Effector memory CD4-positive, alpha-beta T cell (primary cell): ENCODE data around the gene CEP97.
"Not testable (repeated sequence)": the region's sequence is repeated elsewhere in the genome, so short reads cannot be mapped to it uniquely, and the experiment has no call there.

Source experiments
- DNase-seq, 3 donors: peaks; one replicate each; pipeline ENCODE4 v3.0.0-alpha.2; 2020
- H3K27ac ChIP-seq: 2 replicates; pipeline ENCODE4 v1.7.0; 2013; ENCODE audit warnings: mild to moderate bottlenecking, low read length, moderate library complexity; ENCODE audit not compliant: insufficient read depth, poor library complexity, severe bottlenecking
- H3K27me3 ChIP-seq: replicated peaks from 2 replicates; pipeline ENCODE4 v1.7.0; 2013; ENCODE audit warnings: mild to moderate bottlenecking, low read length; ENCODE audit not compliant: insufficient read depth, control insufficient read depth, poor library complexity, severe bottlenecking
- H3K36me3 ChIP-seq: 2 replicates; pipeline ENCODE4 v1.7.0; 2013; ENCODE audit warnings: mild to moderate bottlenecking, low read length, moderate library complexity; ENCODE audit not compliant: control insufficient read depth, insufficient read depth
- H3K4me1 ChIP-seq: 2 replicates; pipeline ENCODE4 v1.7.0; 2013; ENCODE audit warnings: low read length, mild to moderate bottlenecking; ENCODE audit not compliant: control insufficient read depth, insufficient read depth, poor library complexity, severe bottlenecking
- H3K4me3 ChIP-seq: 2 replicates; pipeline ENCODE4 v1.7.0; 2013; ENCODE audit warnings: low read length, low read depth, mild to moderate bottlenecking; ENCODE audit not compliant: insufficient read depth, poor library complexity, severe bottlenecking
- H3K9me3 ChIP-seq: 2 replicates; pipeline ENCODE4 v1.7.0; 2013; ENCODE audit warnings: mild to moderate bottlenecking, low read length, moderate library complexity; ENCODE audit not compliant: control insufficient read depth

The CEP97 gene

DNA sequence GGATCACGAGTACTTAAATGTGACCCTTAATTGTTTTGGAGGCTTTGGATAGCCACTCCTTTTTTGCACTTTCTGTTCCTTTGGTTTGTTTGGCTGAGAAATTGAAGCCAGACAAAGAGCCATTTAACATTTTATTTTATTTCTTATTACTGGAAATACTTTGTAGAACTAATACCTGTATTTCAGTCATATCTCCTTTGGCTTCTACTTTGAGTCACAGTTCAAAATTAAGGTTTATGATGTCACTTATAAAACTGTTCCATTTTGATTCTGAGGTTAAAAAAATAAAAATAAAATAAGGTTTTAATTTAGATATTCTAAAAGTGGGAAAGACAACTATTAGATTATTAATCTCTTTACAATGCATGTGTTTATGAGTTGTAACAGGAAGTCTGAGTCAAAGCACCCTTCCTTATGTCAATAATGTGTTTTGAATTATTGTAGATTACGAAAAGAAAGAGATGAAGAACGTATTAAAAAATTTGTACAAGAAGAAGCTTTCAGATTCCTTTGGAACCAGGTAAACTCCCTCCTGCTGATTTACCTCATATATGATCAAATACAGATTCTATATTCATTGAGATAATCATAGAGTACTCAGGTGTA, 37.7 kb downstream of the CEP97 start:
- H3K27ac ChIP-seq, result no peak overlapping the region
- DNase-seq, result no peak
- no peaks in the 10 kb centered on the region for H3K27me3 ChIP-seq
- H3K36me3 ChIP-seq, result peaks cover 7% of the 10 kb centered on the region
- H3K9me3 ChIP-seq, result no peaks in the 10 kb centered on the region
- H3K4me3 ChIP-seq, result no peak overlapping the region
- no peaks in the 10 kb centered on the region for H3K4me1 ChIP-seq

DNA sequence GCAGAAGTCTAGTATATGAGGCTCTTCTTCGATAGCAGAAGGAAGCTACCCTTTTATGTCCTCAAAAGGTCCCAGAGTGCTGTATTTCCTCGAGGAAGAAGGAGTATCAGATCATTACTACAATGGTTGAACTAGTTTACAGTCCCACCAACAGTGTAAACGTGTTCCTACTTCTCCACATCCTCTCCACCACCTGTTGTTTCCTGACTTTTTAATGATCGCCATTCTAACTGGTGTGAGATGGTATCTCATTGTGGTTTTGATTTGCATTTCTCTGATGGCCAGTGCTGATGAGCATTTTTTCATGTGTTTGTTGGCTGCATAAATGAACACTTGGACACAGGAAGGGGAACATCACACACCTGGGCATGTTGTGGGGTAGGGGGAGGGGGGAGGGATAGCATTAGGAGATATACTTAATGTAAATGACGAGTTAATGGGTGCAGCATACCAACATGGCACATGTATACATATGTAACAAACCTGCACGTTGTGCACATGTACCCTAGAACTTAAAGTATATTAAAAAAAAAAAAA, 53.4 kb downstream of the CEP97 start:
- not testable (repeated sequence) for DNase-seq, H3K27me3 ChIP-seq, H3K4me3 ChIP-seq, H3K36me3 ChIP-seq, H3K27ac ChIP-seq, H3K9me3 ChIP-seq
- H3K4me1 ChIP-seq, result peaks cover 17% of the 10 kb centered on the region

DNA sequence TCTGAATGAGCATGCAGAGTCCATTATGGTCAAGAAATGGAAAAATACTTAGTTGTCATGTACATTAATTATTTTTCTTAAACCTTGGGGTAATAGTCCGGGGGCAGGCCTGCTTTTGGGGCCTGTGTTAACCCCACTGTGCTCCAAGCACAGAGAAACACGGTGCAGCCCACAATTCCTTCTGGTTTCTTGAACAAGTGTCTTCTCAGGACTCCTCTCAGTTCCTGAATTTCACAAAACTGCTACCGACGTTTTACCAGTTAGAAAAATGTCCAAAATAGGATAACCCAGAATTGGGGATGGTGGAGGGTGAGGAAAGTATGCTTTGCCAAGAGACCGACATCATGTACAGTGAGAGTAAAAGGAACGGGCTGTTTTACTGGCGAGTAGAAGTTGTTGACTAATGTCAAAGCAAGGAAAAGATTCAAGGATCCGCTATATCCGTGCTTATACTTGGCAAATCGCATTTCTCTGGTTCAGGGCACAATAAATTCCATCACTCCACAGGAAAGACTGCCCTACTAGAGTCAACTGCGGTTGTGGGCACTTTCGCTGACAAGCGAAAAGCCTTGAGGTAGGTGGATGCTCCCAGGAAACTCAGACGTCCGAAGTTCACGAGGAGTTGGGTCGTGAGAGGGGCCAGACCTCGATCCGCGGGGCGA, 54.1 kb downstream of the CEP97 start:
- no peaks in the 10 kb centered on the region for H3K27me3 ChIP-seq
- H3K27ac ChIP-seq, result peak overlapping the region; percentile 84
- DNase-seq, result no peak
- peaks cover 19% of the 10 kb centered on the region for H3K4me1 ChIP-seq
- H3K36me3 ChIP-seq, result peaks cover 2% of the 10 kb centered on the region
- no peaks in the 10 kb centered on the region for H3K9me3 ChIP-seq
- H3K4me3 ChIP-seq, result peak overlapping the region; percentile 52

- peaks cover 23% of the 10 kb centered on the region for H3K4me1 ChIP-seq
Observed at GRCh38 chr3:101779047-101779821, 54.8 kb downstream of the CEP97 start, which contains the start of gene NXPE3. NXPE3 (plus strand) TSS chr3:101779211; CDS start chr3:101785597, 6,386 bp downstream.

GRCh38 chr3:101779822-101780381, 55.5 kb downstream of the CEP97 start:
- Histone ChIP-seq H3K27me3 (no peaks in the 10 kb centered on the region), H3K36me3 (peaks cover 12% of the 10 kb centered on the region), H3K9me3 (no peaks in the 10 kb centered on the region), H3K4me3 (peak overlapping the region; percentile 52), H3K4me1 (peaks cover 23% of the 10 kb centered on the region), H3K27ac (peak overlapping the region; percentile 84)
- no peak for DNase-seq

More at GRCh38 chr3:101779047-101779821, 54.8 kb downstream of the CEP97 start, which contains the start of gene NXPE3:
- Histone ChIP-seq H3K36me3 (peaks cover 9% of the 10 kb centered on the region), H3K27me3 (no peaks in the 10 kb centered on the region), H3K4me3 (peak within 1 kb of the TSS; percentile 52), H3K27ac (peak within 1 kb of the TSS; percentile 84), H3K9me3 (no peaks in the 10 kb centered on the region)
- peak; percentile 84 to 92 (median 91) for DNase-seq

DNA sequence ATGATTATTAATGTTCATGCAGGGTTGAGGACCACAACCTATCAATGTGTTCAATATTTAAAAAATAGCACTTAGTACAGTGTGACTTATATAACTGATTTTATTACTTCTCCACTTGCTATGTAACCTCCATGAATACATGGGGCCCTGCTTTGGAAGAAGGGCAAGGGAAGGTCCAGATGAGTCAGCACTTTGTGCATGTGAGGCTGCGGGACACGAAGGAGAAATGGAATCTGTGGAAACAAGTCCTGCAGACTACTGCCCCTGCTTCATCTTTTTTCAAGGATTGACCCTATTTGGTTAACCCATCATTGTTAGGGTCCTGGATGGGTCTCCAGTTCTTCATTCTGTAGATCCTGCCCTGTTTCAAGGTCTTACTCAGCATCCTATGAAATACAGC, 56.2 kb downstream of the CEP97 start:
- H3K27me3 ChIP-seq, result no peaks in the 10 kb centered on the region
- H3K27ac ChIP-seq, result peak overlapping the region; percentile 84
- no peak for DNase-seq
- H3K4me3 ChIP-seq, result no peak overlapping the region
- H3K4me1 ChIP-seq, result peaks cover 28% of the 10 kb centered on the region
- peaks cover 18% of the 10 kb centered on the region for H3K36me3 ChIP-seq
- H3K9me3 ChIP-seq, result no peaks in the 10 kb centered on the region

DNA sequence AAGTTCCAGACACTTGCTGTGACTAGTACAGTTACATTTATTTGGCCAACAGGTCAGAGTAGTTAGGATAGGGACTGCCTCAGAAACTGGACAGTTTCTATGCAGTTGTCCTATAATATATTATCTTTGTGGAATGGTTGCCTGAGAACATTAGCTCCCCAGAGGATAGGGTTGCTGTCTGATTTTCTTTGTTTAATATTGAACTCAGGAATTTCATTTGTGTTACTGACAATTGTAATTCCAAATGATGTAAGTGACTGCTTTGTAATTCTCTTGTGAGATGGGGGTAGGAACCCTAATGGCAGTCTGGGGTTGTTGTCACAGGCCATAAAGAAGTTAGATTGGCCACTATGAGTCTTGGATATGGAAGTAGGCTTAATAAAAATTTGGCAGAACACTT, 56.8 kb downstream of the CEP97 start:
- H3K36me3 ChIP-seq, result peaks cover 23% of the 10 kb centered on the region
- no peaks in the 10 kb centered on the region for H3K27me3 ChIP-seq
- H3K9me3 ChIP-seq, result no peaks in the 10 kb centered on the region
- H3K4me3 ChIP-seq, result no peak overlapping the region
- peaks cover 32% of the 10 kb centered on the region for H3K4me1 ChIP-seq
- no peak overlapping the region for H3K27ac ChIP-seq
- DNase-seq, result no peak

DNA sequence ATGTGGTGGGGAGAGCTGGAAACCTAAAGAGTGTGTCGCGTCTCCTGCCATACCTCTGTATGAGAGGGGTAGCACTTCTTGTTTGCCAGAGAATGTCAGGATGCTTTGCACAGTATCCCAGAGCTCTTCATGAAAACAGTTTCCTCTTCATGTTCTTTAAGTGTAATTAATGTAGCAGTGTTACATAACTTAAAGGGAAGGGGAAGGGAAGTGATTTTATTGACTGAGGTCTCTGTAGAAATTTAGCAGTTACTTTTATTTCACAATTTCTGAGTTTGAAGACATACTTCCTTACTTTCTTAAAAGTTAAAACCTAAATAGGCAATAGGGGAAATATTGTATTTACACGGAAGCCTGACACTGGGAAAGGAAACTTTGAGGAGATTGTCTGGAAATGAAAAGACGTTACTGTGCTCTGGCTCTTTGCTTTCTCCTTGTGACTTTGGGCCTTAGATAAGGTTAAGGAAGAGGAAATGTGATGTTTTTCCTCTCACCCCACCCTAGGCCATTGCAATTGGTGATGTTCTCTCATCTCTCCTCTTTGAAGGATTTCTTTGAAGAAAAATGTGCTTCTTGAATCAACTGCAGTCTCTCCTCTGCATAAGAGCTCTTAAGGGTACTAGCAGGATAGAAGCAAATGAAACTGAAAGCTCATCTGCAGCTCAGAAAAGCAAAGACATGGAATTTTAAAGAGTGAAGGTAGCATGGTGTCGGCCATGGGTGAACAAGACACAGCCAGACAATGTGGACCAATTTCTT, 60.6 kb downstream of the CEP97 start:
- H3K4me3 ChIP-seq, result peak overlapping the region; percentile 34
- peaks cover 52% of the 10 kb centered on the region for H3K36me3 ChIP-seq
- H3K27me3 ChIP-seq, result no peaks in the 10 kb centered on the region
- H3K4me1 ChIP-seq, result peaks cover 28% of the 10 kb centered on the region
- no peaks in the 10 kb centered on the region for H3K9me3 ChIP-seq
- no peak for DNase-seq
- H3K27ac ChIP-seq, result peak overlapping the region; percentile 46

DNA sequence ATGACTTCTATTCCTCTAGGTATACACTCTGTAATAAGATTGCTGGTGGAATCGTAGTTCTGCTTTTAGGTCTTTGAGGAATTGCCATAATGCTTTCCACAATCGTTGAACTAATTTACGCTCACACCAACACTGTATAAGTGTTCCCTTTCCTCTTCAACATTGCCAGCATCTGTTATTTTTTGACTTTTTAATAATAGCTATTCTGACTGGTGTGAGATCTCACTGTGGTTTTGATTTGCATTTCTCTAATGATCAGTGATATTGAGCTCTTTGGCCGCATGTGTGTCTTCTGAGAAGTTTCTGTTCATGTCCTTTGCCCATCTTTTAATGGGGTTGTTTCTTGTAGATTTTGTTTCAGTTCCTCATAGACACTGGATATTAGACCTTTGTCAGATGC, 67.4 kb downstream of the CEP97 start:
- Histone ChIP-seq H3K9me3 (no peaks in the 10 kb centered on the region), H3K27me3 (no peaks in the 10 kb centered on the region), H3K27ac (no peak overlapping the region), H3K4me3 (no peak overlapping the region), H3K36me3 (peaks cover 46% of the 10 kb centered on the region), H3K4me1 (peaks cover 4% of the 10 kb centered on the region)
- DNase-seq, result no peak
